ENCODE data around the gene CCDC124.

The CCDC124 gene

GRCh38 chr19:17936379-17936778 is 3.6 kb downstream of the CCDC124 start:
- DNase-seq (ENCODE audit: low read depth) = no peak

- DNase-seq (ENCODE audit: low read depth) = no peak
Measured at GRCh38 chr19:17937371-17937900, 4.6 kb downstream of the CCDC124 start.

- no peak for DNase-seq (ENCODE audit: low read depth)
Measured at GRCh38 chr19:17938092-17938845, 5.5 kb downstream of the CCDC124 start.

GRCh38 chr19:17942181-17942580 is 9.4 kb downstream of the CCDC124 start:
- DNase-seq (ENCODE audit: low read depth) = no peak

- no peak for DNase-seq (ENCODE audit: low read depth)
Measured at GRCh38 chr19:17942582-17943273, 9.9 kb downstream of the CCDC124 start.

- no peak for DNase-seq (ENCODE audit: low read depth)
Measured at GRCh38 chr19:17943274-17944221, 10.7 kb downstream of the CCDC124 start.

GRCh38 chr19:17944301-17944700 is 11.5 kb downstream of the CCDC124 start:
- DNase-seq (ENCODE audit: low read depth) = no peak

GRCh38 chr19:17946965-17947784 is 14.4 kb downstream of the CCDC124 start:
- DNase-seq (ENCODE audit: low read depth) = no peak

GRCh38 chr19:17947815-17948513 is 15.1 kb downstream of the CCDC124 start:
- DNase-seq (ENCODE audit: low read depth) = peak; percentile 54

GRCh38 chr19:17948514-17948900 is 15.7 kb downstream of the CCDC124 start:
- DNase-seq (ENCODE audit: low read depth) = no peak

- no peak for DNase-seq (ENCODE audit: low read depth)
Measured at GRCh38 chr19:17948931-17949930, 16.4 kb downstream of the CCDC124 start.

GRCh38 chr19:17949956-17950309 is 17.1 kb downstream of the CCDC124 start:
- DNase-seq (ENCODE audit: low read depth) = no peak

- no peak for DNase-seq (ENCODE audit: low read depth)
Measured at GRCh38 chr19:17950310-17951156, 17.7 kb downstream of the CCDC124 start.

GRCh38 chr19:17951157-17951989 is 18.6 kb downstream of the CCDC124 start:
- no peak for DNase-seq (ENCODE audit: low read depth)

GRCh38 chr19:17951990-17952976 is 19.5 kb downstream of the CCDC124 start:
- DNase-seq (ENCODE audit: low read depth) = no peak

GRCh38 chr19:17953316-17953801 is 20.5 kb downstream of the CCDC124 start:
- no peak for DNase-seq (ENCODE audit: low read depth)

Measured in HS-27A (cell line).